ENCODE data around the gene STRBP. TPM values are rescaled to one million over a fixed set of nuclear protein-coding genes. Genes with fewer than 3 reads are reported as not detected.

Gene STRBP
- total and polyA plus RNA-seq, 2 of the 4 experiments (the other 2 are of a cell fraction): 2.1 to 2.5 TPM

GRCh38 chr9:123089790-123090189, 178.6 kb downstream of the STRBP start:
- POLR2A ChIA-PET (ENCODE audit: unreplicated experiment): no interaction called here
- dilution Hi-C loops (cut with HindIII; ENCODE audit: low sequenced_read_pairs, unreplicated experiment): no loop called here

More at GRCh38 chr9:123089790-123090189, 178.6 kb downstream of the STRBP start:
- Histone ChIP-seq H2BK15ac (ENCODE audit: low read depth, low read length) (no peak overlapping the region), H3K36me3 (ENCODE audit: control insufficient read depth, insufficient read depth, low read length) (peaks cover 20% of the 10 kb centered on the region), H4K91ac (ENCODE audit: insufficient read depth, low read depth, low read length) (no peak overlapping the region), H3K27me3 (ENCODE audit: control insufficient read depth, insufficient read depth, low read length) (no peaks in the 10 kb centered on the region), H4K5ac (ENCODE audit: low read depth, low read length) (no peak overlapping the region), H4K8ac (ENCODE audit: low read depth in 2 of 2, low read length in 2 of 2) (no peak overlapping the region), H3K4ac (ENCODE audit: low read depth, low read length) (no peak overlapping the region), H3K4me2 (ENCODE audit: low read depth, low read length) (no peak overlapping the region), H2AK5ac (ENCODE audit: low read depth, low read length) (no peak overlapping the region), H3K9me1 (ENCODE audit: insufficient read depth, low read length) (peaks cover 11% of the 10 kb centered on the region), H3K79me1 (ENCODE audit: low read depth in 1 of 2, low read length in 2 of 2) (peaks cover 0 to 10% of the 10 kb centered on the region in 2 experiments; a peak in 2 of 4 replicates), H3K23ac (ENCODE audit: low read depth, low read length) (no peak overlapping the region), H3K56ac (ENCODE audit: extremely low read depth, insufficient read depth, low read length) (no peak overlapping the region), H3K4me1 (ENCODE audit: control insufficient read depth, insufficient read depth, low read length) (peaks cover 8% of the 10 kb centered on the region), H2BK5ac (ENCODE audit: low read depth, low read length, poor library complexity, severe bottlenecking) (no peak overlapping the region), H3K14ac (replicated peaks; ENCODE audit: low read depth, low read length) (no peak overlapping the region), H4K20me1 (ENCODE audit: insufficient read depth, low read length) (no peaks in the 10 kb centered on the region), H3K9me3 (ENCODE audit: control insufficient read depth, insufficient read depth, low read length) (no peaks in the 10 kb centered on the region), H3K27ac (ENCODE audit: insufficient read depth, low read length) (no peak overlapping the region), H3K9ac (ENCODE audit: low read depth, low read length) (no peak overlapping the region), H2BK120ac (ENCODE audit: low read depth, low read length) (no peak overlapping the region), H2BK20ac (ENCODE audit: low read depth, low read length) (no peak overlapping the region), H3K4me3 (ENCODE audit: insufficient read depth, low read depth, low read length) (no peak overlapping the region), H3K18ac (ENCODE audit: low read depth, low read length) (no peak overlapping the region), H2AK9ac (replicated peaks; ENCODE audit: low read depth, low read length, poor library complexity) (no peak overlapping the region), H2AFZ (replicated peaks; ENCODE audit: low read length, poor library complexity) (no peak overlapping the region)
- TF ChIP-seq, protein P1, sequence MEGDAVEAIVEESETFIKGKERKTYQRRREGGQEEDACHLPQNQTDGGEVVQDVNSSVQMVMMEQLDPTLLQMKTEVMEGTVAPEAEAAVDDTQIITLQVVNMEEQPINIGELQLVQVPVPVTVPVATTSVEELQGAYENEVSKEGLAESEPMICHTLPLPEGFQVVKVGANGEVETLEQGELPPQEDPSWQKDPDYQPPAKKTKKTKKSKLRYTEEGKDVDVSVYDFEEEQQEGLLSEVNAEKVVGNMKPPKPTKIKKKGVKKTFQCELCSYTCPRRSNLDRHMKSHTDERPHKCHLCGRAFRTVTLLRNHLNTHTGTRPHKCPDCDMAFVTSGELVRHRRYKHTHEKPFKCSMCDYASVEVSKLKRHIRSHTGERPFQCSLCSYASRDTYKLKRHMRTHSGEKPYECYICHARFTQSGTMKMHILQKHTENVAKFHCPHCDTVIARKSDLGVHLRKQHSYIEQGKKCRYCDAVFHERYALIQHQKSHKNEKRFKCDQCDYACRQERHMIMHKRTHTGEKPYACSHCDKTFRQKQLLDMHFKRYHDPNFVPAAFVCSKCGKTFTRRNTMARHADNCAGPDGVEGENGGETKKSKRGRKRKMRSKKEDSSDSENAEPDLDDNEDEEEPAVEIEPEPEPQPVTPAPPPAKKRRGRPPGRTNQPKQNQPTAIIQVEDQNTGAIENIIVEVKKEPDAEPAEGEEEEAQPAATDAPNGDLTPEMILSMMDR (conservative IDR thresholded peaks at IDR 0.05; ENCODE audit: low read depth, low read length): no peak
- TF ChIP-seq POLR2A (IDR thresholded peaks at IDR 0.05; ENCODE audit: low read depth, low read length) (no peak), MAZ (IDR thresholded peaks at IDR 0.05; ENCODE audit: borderline replicate concordance, low read depth, low read length) (no peak), SMC3 (IDR thresholded peaks at IDR 0.05; ENCODE audit: low read depth, low read length) (no peak), FOS (IDR thresholded peaks at IDR 0.05; ENCODE audit: low read depth, low read length) (no peak), MXI1 (IDR thresholded peaks at IDR 0.05; ENCODE audit: borderline replicate concordance, low read depth, low read length) (no peak), CHD1 (IDR thresholded peaks at IDR 0.05; ENCODE audit: low read depth, low read length) (no peak), RAD21 (IDR thresholded peaks at IDR 0.05; ENCODE audit: low read length) (no peak), CEBPB (IDR thresholded peaks at IDR 0.05; ENCODE audit: low read depth, low read length) (no peak)
- TF ChIP-seq, protein P2, sequence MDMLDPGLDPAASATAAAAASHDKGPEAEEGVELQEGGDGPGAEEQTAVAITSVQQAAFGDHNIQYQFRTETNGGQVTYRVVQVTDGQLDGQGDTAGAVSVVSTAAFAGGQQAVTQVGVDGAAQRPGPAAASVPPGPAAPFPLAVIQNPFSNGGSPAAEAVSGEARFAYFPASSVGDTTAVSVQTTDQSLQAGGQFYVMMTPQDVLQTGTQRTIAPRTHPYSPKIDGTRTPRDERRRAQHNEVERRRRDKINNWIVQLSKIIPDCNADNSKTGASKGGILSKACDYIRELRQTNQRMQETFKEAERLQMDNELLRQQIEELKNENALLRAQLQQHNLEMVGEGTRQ (IDR thresholded peaks at IDR 0.05; ENCODE audit: low read depth, low read length): no peak
- CTCF ChIA-PET: interaction anchor here (0.6 to 1.0 kb wide), 2 partner anchors 13 to 41 kb away, joined by 3 read pairs; no protein-coding TSS in a partner anchor
- BruUV-seq (replicated peaks): no TSS peak
- WGBS, 2 experiments (ENCODE audit: extremely low coverage in 2 of 2, insufficient read length in 1 of 2): 100% methylated on average over 1 of the region's 5 CpGs; no CpG with 5 or more reads in 1 of the 2 experiments
- in situ Hi-C loops (cut with MboI; ENCODE audit: low sequenced_read_pairs): no loop called here
- no peak for ATAC-seq (ENCODE audit: low read depth)
- DNase-seq: no peak
- intact Hi-C loops (cut with micrococcal nuclease): no loop called here

Data from IMR-90 (cell line).